HG03432 (cell line): ENCODE results near the gene LGALS4.
A peak's percentile ranks its signal among the peaks of the same experiment; 100 is the strongest.
"Not testable (repeated sequence)": the region's sequence is repeated elsewhere in the genome, so short reads cannot be mapped to it uniquely, and the experiment has no call there.

Source experiments
- ATAC-seq: cut with Tn5 transposase; IDR thresholded peaks from one replicate; pipeline ENCODE4 v1.9.1; 2021; ENCODE audit warnings: mild to moderate bottlenecking, moderate library complexity; ENCODE audit not compliant: unreplicated experiment

The LGALS4 gene

GRCh38 chr19:38842439-38843174 is 29.9 kb upstream of the LGALS4 start:
- ATAC-seq = no peak

- no peak for ATAC-seq
Measured at GRCh38 chr19:38841787-38842438, 29.2 kb upstream of the LGALS4 start.

- ATAC-seq = no peak
Measured at GRCh38 chr19:38841180-38841766, 28.5 kb upstream of the LGALS4 start.

GRCh38 chr19:38840583-38840968 is 27.8 kb upstream of the LGALS4 start:
- ATAC-seq = no peak

- ATAC-seq = no peak
Measured at GRCh38 chr19:38839816-38840582, 27.3 kb upstream of the LGALS4 start.

- no peak for ATAC-seq
Measured at GRCh38 chr19:38838986-38839761, 26.4 kb upstream of the LGALS4 start.

- ATAC-seq = no peak
Measured at GRCh38 chr19:38838208-38838985, 25.7 kb upstream of the LGALS4 start.

- no peak for ATAC-seq
Measured at GRCh38 chr19:38837656-38838121, 24.9 kb upstream of the LGALS4 start.

GRCh38 chr19:38836983-38837626 is 24.4 kb upstream of the LGALS4 start:
- no peak for ATAC-seq

- ATAC-seq = no peak
Measured at GRCh38 chr19:38836159-38836982, 23.6 kb upstream of the LGALS4 start.

GRCh38 chr19:38834590-38834989 is 21.8 kb upstream of the LGALS4 start:
- ATAC-seq = no peak

GRCh38 chr19:38834104-38834490 is 21.4 kb upstream of the LGALS4 start:
- no peak for ATAC-seq

- no peak for ATAC-seq
Measured at GRCh38 chr19:38833092-38833425, 20.3 kb upstream of the LGALS4 start.

- ATAC-seq = peak; percentile 54
Measured at GRCh38 chr19:38831142-38831605, 18.4 kb upstream of the LGALS4 start.

GRCh38 chr19:38830039-38830733 is 17.4 kb upstream of the LGALS4 start:
- ATAC-seq = no peak

GRCh38 chr19:38829203-38829602 is 16.5 kb upstream of the LGALS4 start:
- not testable (repeated sequence) for ATAC-seq

GRCh38 chr19:38826856-38827551 is 14.3 kb upstream of the LGALS4 start:
- ATAC-seq = no peak
